Upper lobe of right lung (tissue), 1 donor: ENCODE measurements around the gene MAN1C1. TPM values are rescaled to one million over a fixed set of nuclear protein-coding genes. Genes with fewer than 3 reads are reported as not detected.

Experiments used
- ATAC-seq: fragments of 200-7000 bp; cut with Tn5 transposase; one replicate; pipeline ENCODE4 v1.9.1; 2020; ENCODE audit warnings: mild to moderate bottlenecking, moderate library complexity
- DNase-seq: peaks from one replicate; pipeline ENCODE4 v3.0.0-alpha.2; 2020
- H3K27ac ChIP-seq: fragments of 200-600 bp; one replicate; pipeline ENCODE4 v1.8.0; 2022
- H3K27me3 ChIP-seq: fragments of 200-600 bp; one replicate; pipeline ENCODE4 v1.8.0; 2022; ENCODE audit warnings: mild to moderate bottlenecking
- H3K36me3 ChIP-seq: fragments of 200-600 bp; one replicate; pipeline ENCODE4 v1.8.0; 2022
- H3K4me1 ChIP-seq: fragments of 200-600 bp; one replicate; pipeline ENCODE4 v1.8.0; 2022
- H3K4me3 ChIP-seq: fragments of 200-600 bp; one replicate; pipeline ENCODE4 v1.8.0; 2022; ENCODE audit warnings: mild to moderate bottlenecking
- H3K9me3 ChIP-seq: fragments of 200-600 bp; one replicate; pipeline ENCODE4 v1.8.0; 2022
- intact Hi-C: fragments of 100-400 bp; cut with DNase I; formaldehyde crosslinking; loops from one replicate; pipeline ENCODE4 v1.11.0; 2022
- total RNA-seq: library from RNA; stranded (reverse); fragmentation: NEBNext Ultra II Directional; extraction: Animal tissue kit (Norgen Biotek cat#: 25700); gene quantifications from one replicate; pipeline ENCODE4 v1.2.1, GENCODE V29; 2021
- TF ChIP-seq, protein P1 (sequence below): fragments of 200-600 bp; IDR thresholded peaks from one replicate; pipeline ENCODE4 v1.8.0; 2022; ENCODE audit warnings: antibody characterized with exemption
- donor health status: DM: no; HTN: yes; CAD: no; lungs with severe emphysema.

The MAN1C1 gene
- total RNA-seq, 1 donor from 2014 or later: 19.7 TPM

DNA sequence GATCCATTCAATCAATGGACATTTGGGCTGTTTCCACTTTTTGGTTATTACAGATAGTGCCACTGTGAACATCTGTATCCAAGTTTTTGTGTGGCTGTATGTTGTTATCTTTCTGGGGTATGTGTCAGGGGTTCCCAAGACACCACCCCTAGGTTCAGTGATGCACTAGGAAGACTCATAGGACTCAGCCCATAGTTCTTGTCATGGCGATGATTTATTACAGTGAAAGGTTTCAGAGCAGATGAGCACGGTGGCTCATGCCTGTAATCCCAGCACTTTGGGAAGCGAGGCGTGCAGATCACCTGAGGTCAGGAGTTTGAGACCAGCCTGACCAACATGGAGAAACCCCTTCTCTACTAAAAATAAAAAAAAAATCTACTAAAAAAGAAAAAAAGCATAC is 64.1 kb downstream of the MAN1C1 start:
- no peaks in the 10 kb centered on the region for H3K9me3 ChIP-seq
- H3K27ac ChIP-seq: no peak overlapping the region
- H3K4me1 ChIP-seq: peaks cover 17% of the 10 kb centered on the region
- H3K27me3 ChIP-seq: no peaks in the 10 kb centered on the region
- ATAC-seq: no peak
- TF ChIP-seq, protein P1, sequence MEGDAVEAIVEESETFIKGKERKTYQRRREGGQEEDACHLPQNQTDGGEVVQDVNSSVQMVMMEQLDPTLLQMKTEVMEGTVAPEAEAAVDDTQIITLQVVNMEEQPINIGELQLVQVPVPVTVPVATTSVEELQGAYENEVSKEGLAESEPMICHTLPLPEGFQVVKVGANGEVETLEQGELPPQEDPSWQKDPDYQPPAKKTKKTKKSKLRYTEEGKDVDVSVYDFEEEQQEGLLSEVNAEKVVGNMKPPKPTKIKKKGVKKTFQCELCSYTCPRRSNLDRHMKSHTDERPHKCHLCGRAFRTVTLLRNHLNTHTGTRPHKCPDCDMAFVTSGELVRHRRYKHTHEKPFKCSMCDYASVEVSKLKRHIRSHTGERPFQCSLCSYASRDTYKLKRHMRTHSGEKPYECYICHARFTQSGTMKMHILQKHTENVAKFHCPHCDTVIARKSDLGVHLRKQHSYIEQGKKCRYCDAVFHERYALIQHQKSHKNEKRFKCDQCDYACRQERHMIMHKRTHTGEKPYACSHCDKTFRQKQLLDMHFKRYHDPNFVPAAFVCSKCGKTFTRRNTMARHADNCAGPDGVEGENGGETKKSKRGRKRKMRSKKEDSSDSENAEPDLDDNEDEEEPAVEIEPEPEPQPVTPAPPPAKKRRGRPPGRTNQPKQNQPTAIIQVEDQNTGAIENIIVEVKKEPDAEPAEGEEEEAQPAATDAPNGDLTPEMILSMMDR: no peak
- intact Hi-C loops: no loop called here
- no peaks in the 10 kb centered on the region for H3K36me3 ChIP-seq
- DNase-seq: no peak
- H3K4me3 ChIP-seq: no peak overlapping the region

DNA sequence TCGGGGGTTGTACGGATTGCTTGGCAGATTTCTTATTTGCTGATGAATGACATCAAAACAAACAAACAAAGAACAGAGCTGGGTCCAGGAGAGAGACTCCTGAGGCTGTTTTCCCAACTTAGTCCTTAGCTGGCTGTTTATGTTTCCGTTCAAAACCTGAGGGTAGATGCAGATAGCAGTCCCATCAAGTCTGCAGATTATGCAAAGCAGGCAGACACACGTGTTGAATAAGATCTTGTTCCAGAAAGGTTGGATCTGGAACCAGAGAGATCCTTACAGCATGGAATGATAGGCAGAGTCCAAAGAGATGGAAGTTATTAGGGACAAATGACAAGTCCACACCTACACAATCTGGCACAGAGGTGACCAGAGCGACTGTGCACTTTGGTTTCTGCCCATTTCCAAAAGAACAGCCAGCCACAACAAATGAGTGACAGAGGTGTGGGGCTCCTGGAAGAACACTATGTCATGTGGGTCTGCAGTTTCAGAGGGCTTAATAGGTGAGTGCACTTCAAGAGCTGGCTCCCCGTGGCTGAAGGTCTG is 65.5 kb downstream of the MAN1C1 start:
- DNase-seq: no peak
- Histone ChIP-seq H3K27ac (no peak overlapping the region), H3K36me3 (no peaks in the 10 kb centered on the region), H3K27me3 (no peaks in the 10 kb centered on the region), H3K4me3 (no peak overlapping the region), H3K9me3 (no peaks in the 10 kb centered on the region), H3K4me1 (peaks cover 8% of the 10 kb centered on the region)
- intact Hi-C loops: no loop called here
- TF ChIP-seq, protein P1: no peak
- ATAC-seq: peak; percentile 29

DNA sequence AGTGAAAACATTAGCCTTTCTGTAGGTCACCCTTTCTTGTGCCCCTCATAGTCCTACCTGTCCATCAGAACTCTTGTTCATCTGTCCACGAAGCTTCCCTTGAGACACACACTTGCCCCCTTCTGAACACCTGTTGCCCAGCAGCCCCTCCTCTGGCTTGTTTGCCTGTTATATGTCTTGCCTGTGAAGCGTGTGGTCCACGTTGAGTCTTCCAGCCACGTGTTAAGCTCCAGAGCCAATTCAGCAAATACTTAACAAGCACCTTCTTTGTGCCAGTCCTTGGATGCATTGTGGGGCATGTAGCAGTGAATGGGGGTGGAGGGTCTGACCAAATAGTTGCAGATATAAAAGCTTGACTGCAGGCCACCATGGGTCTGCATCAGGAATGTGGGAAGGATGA is 66.6 kb downstream of the MAN1C1 start:
- Histone ChIP-seq H3K4me3 (no peak overlapping the region), H3K27me3 (no peaks in the 10 kb centered on the region), H3K9me3 (no peaks in the 10 kb centered on the region), H3K27ac (no peak overlapping the region), H3K4me1 (peaks cover 16% of the 10 kb centered on the region), H3K36me3 (no peaks in the 10 kb centered on the region)
- intact Hi-C loops: no loop called here
- no peak for ATAC-seq
- TF ChIP-seq, protein P1: no peak
- no peak for DNase-seq

DNA sequence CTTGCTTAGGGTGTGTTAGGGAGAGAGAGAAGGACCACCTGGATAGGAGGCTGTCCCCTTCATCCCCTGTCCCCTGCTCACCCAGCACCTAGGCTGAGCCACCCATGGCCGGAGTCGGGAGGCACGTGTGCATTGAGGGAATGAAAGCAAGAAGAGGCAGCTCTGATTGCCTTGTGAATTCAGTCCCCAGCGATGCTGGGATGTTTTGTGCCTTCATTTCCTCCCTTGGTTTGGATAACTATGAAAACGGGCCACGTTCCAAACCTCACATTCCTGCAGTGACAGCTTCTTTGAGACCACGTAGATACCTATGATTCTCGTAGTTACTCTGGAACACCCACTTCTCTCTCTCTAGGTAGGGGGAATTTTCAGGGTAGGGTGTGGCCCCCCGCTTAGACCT is 67.1 kb downstream of the MAN1C1 start:
- Histone ChIP-seq H3K27me3 (no peaks in the 10 kb centered on the region), H3K36me3 (no peaks in the 10 kb centered on the region), H3K27ac (no peak overlapping the region), H3K4me1 (peaks cover 20% of the 10 kb centered on the region), H3K4me3 (no peak overlapping the region), H3K9me3 (no peaks in the 10 kb centered on the region)
- TF ChIP-seq, protein P1: no peak
- ATAC-seq (no peak), DNase-seq (no peak)
- intact Hi-C loops: no loop called here

DNA sequence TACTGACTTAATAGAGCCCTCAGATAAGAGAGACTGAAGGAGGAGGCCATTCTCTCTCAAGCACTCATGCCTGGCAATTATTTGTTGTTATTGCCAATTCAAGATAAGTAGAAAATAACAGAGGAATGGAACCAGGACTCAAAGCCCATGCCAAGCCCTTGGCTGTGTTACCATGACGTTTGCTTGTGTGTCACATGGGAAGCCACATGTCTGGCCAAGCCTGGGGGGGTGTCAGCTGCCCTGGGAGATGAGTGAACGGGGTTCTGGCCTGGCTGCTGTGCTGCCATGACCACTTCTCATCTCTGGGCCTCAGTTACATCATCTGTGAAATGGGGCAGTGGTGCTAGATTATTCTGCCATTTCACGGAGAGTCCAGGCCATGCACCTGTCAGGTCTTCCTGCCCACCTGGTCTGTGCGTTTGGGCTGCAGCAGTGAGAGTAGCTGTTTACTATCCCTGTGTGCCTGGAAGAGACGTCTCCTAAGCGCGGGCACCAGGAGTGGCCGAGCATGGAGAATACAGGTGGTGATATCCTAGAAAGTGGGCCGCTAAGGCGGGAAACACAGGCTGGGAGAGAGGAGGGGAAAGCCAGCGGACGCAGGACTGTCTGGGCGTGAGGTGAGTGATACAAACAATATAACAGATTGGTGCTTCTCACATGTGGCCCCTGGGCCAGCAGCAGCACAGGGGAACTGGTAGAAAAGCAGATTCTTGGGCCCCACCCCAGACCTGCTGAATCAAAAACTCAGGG is 67.8 kb downstream of the MAN1C1 start:
- Histone ChIP-seq H3K9me3 (no peaks in the 10 kb centered on the region), H3K27ac (no peak overlapping the region), H3K27me3 (no peaks in the 10 kb centered on the region), H3K4me3 (no peak overlapping the region), H3K4me1 (peaks cover 23% of the 10 kb centered on the region), H3K36me3 (no peaks in the 10 kb centered on the region)
- ATAC-seq (no peak), DNase-seq (no peak)
- TF ChIP-seq, protein P1: no peak
- intact Hi-C loops: no loop called here
